ENCODE results near the gene GAD2. TPM values are rescaled to one million over a fixed set of nuclear protein-coding genes. Genes with fewer than 3 reads are reported as not detected.

GAD2 gene
- total RNA-seq, 1 experiment from 2014 or later: not detected

GRCh38 chr10:26311383-26311940, 94.9 kb downstream of the GAD2 start:
- intact Hi-C loops (cut with micrococcal nuclease; ENCODE audit: unreplicated experiment): no loop called here
- peak; percentile 48 to 54 for DNase-seq
- peak; percentile 32 to 37 for TF ChIP-seq CTCF (IDR thresholded peaks at IDR 0.05; ENCODE audit: insufficient read depth in 1 of 2, low read depth in 1 of 2, low read length in 1 of 2, severe bottlenecking in 1 of 2, unreplicated experiment in 1 of 2)
- Mint-ChIP-seq H3K36me3 (ENCODE audit: insufficient read depth, unreplicated experiment) (no peaks in the 10 kb centered on the region), H3K4me1 (ENCODE audit: low read depth, unreplicated experiment) (no peaks in the 10 kb centered on the region), H3K4me3 (ENCODE audit: unreplicated experiment) (no peak overlapping the region), H3K27ac (ENCODE audit: unreplicated experiment) (no peak overlapping the region), H3K9me3 (ENCODE audit: unreplicated experiment) (no peaks in the 10 kb centered on the region), H3K27me3 (ENCODE audit: insufficient read depth, unreplicated experiment) (peaks cover 3% of the 10 kb centered on the region)
- Histone ChIP-seq H3K27me3 (replicated peaks; ENCODE audit: control insufficient read depth, insufficient read depth, low read length) (no peaks in the 10 kb centered on the region; the same call in 1 of the 2 replicates), H3K4me1 (no peaks in the 10 kb centered on the region), H3K9me3 (no peaks in the 10 kb centered on the region), H3K4me3 (ENCODE audit: low read depth, low read length) (no peak overlapping the region), H3K36me3 (ENCODE audit: control insufficient read depth, insufficient read depth, low read length) (no peaks in the 10 kb centered on the region)
- BruUV-seq (replicated peaks): no TSS peak
- ChIA-PET CTCF (interaction anchor here (0.5 to 0.7 kb wide), 3 partner anchors 169 to 611 kb away, joined by 3 to 4 read pairs (median 3); no protein-coding TSS in a partner anchor), POLR2A (no interaction called here)

- CTCF ChIA-PET: no interaction called here
- no TSS peak for BruUV-seq (replicated peaks)
- POLR2A ChIA-PET: no interaction called here
- H3K4me3 ChIP-seq (ENCODE audit: low read depth, low read length): no peak overlapping the region
- Mint-ChIP-seq H3K36me3 (ENCODE audit: insufficient read depth, unreplicated experiment) (no peaks in the 10 kb centered on the region), H3K4me3 (ENCODE audit: unreplicated experiment) (no peak overlapping the region), H3K27me3 (ENCODE audit: insufficient read depth, unreplicated experiment) (peaks cover 3% of the 10 kb centered on the region), H3K27ac (ENCODE audit: unreplicated experiment) (no peak overlapping the region), H3K4me1 (ENCODE audit: low read depth, unreplicated experiment) (peaks cover 13% of the 10 kb centered on the region), H3K9me3 (ENCODE audit: unreplicated experiment) (no peaks in the 10 kb centered on the region)
- H3K27me3 ChIP-seq (replicated peaks; ENCODE audit: control insufficient read depth, insufficient read depth, low read length): no peaks in the 10 kb centered on the region
- no peak for TF ChIP-seq CTCF (IDR thresholded peaks at IDR 0.05; ENCODE audit: insufficient read depth in 1 of 2, low read depth in 1 of 2, low read length in 1 of 2, severe bottlenecking in 1 of 2, unreplicated experiment in 1 of 2)
- H3K4me1 ChIP-seq: peaks cover 5% of the 10 kb centered on the region
- intact Hi-C loops (cut with micrococcal nuclease; ENCODE audit: unreplicated experiment): no loop called here
- H3K36me3 ChIP-seq (ENCODE audit: control insufficient read depth, insufficient read depth, low read length): no peaks in the 10 kb centered on the region
- DNase-seq: no peak
- no peaks in the 10 kb centered on the region for H3K9me3 ChIP-seq
Observed at GRCh38 chr10:26314265-26315013, 97.9 kb downstream of the GAD2 start.

- Histone ChIP-seq H3K27me3 (replicated peaks; ENCODE audit: control insufficient read depth, insufficient read depth, low read length) (no peaks in the 10 kb centered on the region), H3K9me3 (no peaks in the 10 kb centered on the region), H3K4me1 (peaks cover 9% of the 10 kb centered on the region), H3K4me3 (ENCODE audit: low read depth, low read length) (no peak overlapping the region), H3K36me3 (ENCODE audit: control insufficient read depth, insufficient read depth, low read length) (no peaks in the 10 kb centered on the region)
- peaks cover 7% of the 10 kb centered on the region for H3K9me3 Mint-ChIP-seq (ENCODE audit: unreplicated experiment)
- H3K4me3 Mint-ChIP-seq (ENCODE audit: unreplicated experiment): peak overlapping the region; percentile 7
- H3K4me1 Mint-ChIP-seq (ENCODE audit: low read depth, unreplicated experiment): peaks cover 13% of the 10 kb centered on the region
- POLR2A ChIA-PET: no interaction called here
- CTCF ChIA-PET: no interaction called here
- intact Hi-C loops (cut with micrococcal nuclease; ENCODE audit: unreplicated experiment): loop anchor here (1.0 kb wide), 1 partner anchor 17 kb away; no protein-coding TSS in a partner anchor
- H3K27ac Mint-ChIP-seq (ENCODE audit: unreplicated experiment): peak overlapping the region; percentile 3
- H3K36me3 Mint-ChIP-seq (ENCODE audit: insufficient read depth, unreplicated experiment): no peaks in the 10 kb centered on the region
- BruUV-seq (replicated peaks): no TSS peak
- DNase-seq: peak; percentile 56 to 81
- no peaks in the 10 kb centered on the region for H3K27me3 Mint-ChIP-seq (ENCODE audit: insufficient read depth, unreplicated experiment)
- TF ChIP-seq CTCF (IDR thresholded peaks at IDR 0.05; ENCODE audit: insufficient read depth in 1 of 2, low read depth in 1 of 2, low read length in 1 of 2, severe bottlenecking in 1 of 2, unreplicated experiment in 1 of 2): no peak
Observed at GRCh38 chr10:26318672-26319071, 102.1 kb downstream of the GAD2 start.
